ENCODE measurements around the gene SLC17A3.

The SLC17A3 gene, protein sequence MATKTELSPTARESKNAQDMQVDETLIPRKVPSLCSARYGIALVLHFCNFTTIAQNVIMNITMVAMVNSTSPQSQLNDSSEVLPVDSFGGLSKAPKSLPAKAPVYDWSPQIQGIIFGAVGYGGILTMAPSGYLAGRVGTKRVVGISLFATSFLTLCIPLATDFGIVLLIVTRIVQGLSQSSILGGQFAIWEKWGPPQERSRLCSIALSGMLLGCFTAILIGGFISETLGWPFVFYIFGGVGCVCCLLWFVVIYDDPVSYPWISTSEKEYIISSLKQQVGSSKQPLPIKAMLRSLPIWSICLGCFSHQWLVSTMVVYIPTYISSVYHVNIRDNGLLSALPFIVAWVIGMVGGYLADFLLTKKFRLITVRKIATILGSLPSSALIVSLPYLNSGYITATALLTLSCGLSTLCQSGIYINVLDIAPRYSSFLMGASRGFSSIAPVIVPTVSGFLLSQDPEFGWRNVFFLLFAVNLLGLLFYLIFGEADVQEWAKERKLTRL

DNA sequence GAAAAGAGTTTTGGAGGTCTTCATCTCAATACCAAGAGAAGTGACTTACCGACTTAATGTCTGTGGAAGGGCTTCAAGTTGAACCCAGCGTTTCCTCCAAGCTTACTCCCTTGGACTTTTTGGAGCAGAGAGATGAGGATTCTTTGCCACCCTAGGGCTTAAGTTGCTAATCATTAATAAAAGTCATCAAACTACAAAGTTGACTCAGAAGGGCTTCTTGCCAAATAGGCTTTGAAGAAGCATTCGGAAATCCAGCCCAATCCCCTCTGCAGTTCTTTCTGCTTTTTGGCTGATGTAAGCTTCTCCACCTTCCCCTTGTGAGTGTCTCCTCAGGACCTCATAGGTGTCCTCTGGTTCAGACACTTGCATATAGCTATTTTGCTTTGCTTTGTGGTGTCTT, at the start of gene SLC17A3:
SLC17A3 (minus strand) TSS at position 126 of the 400 bp plus-strand sequence. CDS start 5,856 bp downstream, outside the sequence.
- FAIRE-seq = no peak

DNA sequence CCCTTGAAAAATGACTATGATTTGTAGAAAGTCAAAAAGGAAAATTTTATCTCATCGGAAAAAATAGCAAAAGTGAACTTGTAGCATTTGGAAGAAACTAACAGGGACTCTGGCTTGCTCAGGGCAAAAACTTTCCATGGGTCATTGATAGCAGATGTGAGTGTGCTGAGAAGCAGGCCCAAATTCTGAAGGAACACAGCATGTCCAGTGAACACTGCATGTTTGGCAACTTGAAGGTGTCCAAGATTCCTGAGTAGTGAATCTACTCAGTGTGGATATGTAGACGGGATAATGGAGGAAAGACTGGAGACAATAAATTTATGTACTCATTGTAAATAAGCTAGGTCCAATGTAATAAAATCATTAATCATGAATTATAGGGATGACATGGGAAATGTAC, 48.3 kb upstream of the SLC17A3 start:
- FAIRE-seq = no peak

DNA sequence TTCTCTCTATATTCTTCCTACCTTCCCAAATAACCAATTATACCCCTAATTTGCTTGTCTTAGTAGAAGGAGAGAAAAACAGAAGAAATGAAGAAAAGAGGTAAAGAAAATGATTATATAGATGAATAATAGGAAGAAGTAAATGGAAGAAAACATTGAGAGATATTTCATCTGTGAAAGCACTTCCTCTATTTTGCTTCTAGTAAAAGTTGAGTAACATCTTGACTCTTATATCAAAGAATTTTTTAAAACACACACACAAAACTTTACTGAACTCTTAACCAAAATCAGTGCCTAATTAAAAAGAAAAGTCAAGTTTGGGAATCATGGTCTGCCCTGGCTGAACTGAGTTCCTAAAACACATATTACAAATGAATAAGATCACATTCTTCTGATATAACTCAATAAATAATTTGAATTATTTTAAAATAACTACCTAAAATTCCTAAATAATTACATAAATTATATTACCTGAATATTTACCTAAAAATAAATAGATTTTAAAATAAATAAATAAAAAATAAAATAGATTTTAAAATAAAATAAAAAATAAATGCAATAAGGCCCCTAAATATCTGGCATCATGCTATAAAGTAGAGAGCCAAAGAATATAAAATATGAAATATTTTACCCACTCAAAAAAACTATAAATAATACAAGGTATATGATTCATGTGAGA, 47.6 kb upstream of the SLC17A3 start:
- peak; percentile 76 for FAIRE-seq

DNA sequence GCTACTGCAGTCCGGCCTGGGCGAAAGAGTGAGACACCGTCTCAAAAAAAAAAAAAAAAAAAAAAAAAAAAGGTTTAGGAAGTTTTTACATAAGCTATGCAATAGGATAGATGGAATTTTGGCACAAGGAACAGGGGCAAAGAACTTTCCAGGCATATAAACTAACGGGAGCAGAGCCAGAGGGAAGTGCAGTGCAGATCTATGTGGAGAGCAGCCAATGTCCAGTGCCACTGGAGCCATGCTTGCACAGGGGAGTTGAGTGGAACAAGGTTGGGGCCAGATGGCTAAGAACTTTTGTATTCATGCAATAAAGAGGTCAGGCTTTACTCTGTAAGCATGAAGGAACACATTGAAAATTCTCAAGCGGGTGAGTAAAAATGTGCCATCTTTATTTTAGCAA, 45.6 kb upstream of the SLC17A3 start:
- FAIRE-seq = no peak

DNA sequence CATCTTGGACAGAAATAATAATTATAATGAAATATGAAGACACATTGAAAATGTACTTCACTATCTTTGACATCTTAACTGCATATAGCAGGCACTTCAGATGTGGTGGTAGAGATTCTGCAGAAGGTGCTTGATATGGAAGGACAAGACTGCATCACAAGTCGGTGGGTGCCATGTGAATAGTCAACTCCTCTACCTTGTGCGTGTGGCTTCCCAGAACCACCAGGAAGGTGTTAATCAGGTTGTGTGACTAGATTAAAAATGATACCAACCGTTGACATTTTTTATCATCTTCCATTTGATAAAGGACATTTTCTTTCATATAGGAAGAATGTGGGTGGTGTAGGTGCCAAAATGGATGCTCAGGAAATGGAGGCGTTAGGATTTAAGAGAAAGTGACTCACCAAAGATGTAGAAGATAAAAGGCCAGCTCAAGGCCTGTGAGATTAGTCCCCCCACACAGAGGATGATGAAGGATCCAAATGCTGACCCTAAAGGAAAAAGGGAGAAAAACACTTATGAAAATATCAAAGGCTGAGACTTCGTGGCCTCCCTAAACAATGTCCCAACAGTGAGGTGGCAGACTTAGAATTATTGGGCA, 44.1 kb upstream of the SLC17A3 start:
- FAIRE-seq = no peak

DNA sequence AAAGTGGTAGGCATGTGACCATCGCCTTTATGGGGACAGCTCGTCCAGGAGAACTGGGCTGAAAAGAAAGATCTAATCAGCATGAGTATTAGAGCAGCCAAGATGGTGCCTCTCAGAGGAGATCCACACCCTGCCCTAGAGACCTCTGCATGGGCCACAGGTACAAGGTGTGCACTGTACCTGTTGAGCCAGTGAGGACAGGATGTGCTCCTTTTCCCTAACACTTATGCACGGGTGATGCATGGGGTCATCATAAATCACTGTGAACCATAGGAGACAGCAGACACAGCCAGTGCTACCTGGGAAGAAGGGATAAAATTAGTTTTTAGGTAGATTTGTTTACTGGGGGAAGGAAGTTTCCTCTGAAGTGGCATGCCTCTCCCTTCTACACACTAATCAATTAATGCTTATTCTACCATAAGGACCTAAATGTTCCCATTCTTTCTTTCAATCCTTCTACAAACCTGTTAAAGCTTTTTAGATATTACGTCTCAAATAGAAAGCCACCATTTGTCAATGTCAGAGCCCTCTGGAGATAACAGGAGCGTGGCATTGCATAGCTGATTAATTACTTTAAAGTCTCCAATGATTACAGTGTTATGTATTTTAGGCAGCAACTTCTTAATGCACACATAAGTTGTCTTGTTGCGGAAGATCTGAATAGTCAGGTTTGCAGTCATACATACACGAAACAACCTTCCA, 42.9 kb upstream of the SLC17A3 start:
- no peak for FAIRE-seq

DNA sequence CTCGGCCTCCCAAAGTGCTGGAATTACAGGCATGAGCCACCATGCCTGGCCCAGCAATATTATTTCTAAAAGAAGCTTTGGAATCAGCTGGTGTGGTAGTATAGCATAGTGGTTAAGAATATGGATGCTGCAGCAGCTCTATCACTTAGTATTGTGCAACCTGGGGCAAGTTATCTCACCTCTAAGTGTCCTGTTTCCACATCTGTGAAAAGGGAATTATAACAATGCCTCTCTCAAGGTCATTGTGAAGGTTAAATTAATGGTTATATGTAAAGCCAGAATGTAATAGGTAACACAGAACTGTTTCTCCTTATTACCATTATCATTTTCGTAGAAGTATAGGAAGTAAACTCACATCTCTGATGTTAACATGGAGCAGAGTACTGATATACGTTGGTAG, 42.3 kb upstream of the SLC17A3 start:
- FAIRE-seq = no peak

DNA sequence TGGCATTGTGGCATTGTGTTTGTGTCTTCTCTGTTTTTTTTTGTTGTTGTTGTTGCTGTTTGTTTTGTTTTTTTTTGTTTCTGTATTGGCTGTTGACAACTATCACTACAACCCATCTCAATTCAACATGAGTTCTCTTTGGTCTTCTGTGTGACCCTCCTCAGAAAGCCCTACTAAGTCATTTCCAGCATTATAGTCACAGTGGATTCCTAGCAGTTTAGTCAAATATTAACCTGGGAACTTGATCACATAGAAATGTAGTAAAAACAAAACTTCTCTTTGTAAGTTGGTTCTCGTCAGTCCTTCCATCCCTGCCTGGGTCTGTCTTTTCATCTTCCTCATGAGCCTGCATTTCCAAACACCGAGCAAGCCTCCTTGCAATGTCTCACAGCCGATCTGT, 39.7 kb upstream of the SLC17A3 start:
- no peak for FAIRE-seq

DNA sequence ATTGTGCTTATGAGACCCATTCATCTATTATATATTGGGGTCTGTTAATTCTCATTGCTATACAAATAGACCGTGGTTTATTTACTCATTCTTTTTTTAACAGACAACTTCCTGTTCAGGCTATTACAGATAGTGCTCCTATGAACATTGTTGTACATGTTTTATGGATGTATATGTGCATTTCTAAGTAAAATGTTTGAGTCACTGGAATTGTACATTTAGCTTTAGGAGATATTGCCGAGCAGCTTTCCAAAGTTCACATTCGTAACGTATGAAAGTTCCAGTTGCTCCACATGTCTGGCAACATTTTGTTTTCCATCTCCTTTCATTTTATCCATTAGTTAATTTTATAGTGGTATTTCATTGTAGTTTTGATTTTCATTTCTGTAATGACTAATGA, 37.3 kb upstream of the SLC17A3 start:
- FAIRE-seq = no peak

DNA sequence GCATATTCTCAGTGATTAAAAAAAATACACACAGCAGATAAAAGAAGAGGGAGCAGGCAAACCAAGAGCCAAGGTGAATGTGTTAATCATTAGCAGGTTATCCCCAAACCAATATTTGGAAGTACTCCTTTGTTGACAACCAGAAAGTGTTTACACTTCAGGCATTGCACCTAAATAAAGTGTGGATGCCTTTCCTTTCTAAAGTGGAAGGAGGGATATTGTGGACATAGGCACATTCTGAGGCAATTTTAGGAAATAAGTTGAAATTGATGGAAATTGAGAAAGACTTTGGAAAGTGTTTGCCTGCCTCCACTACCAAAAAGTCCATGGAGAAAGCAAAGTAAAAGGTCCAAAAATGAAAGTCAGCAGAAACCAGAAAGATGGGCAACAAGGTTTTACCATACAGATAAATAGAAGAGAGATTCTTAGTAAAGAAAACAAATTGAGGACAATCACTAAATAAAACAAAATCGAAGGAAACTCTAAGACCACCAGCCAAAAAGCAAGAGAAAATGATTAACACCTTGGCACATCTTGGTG, 33.5 kb upstream of the SLC17A3 start:
- no peak for FAIRE-seq

DNA sequence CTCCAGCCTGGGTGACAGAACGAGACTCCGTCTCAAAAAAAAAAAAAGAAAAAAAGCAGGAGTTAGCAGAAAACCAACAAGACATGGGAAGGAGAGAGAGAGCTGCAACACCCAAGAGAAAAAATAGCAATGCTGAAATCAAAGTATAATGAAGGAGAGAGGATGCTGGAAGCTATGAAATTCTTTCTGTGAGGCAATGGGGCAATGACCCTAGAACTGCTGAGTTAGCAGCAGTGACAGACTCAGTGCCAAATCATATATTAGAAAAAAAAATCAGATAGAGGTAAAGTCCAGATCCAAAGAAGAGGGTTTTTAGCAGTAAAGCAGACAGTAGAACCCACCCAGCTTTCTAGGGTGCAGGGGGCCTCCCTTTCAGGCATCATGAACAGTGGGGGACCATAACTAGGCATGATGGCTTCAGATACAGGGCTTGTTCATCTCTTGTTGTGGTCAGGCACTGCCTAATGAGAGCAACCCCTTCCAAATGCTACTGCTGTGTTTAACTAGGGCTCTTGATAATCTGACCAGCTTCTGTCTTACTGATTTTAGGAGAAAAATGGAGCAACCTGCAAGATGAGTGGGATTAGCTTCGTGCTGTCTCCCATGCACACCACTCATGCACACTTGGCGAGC, 29.5 kb upstream of the SLC17A3 start:
- no peak for FAIRE-seq

DNA sequence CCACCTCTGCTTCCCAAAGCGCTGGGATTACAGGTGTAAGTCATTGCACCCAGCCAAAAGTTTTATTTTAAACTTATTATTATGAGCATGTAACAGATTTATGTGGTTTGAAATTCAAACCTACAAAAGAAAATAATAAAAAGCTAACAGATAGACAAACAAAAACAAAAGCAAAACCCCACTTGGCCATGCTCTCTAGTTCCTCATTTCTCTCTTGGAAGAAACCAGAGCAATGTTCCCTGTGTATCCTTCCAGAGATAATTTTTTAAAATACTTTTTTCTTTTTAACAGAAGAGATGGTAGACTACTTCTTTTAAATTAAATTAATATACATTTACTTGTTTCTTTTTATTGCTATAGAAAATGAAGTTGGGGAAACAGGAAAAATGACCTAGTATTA, 28.0 kb upstream of the SLC17A3 start:
- no peak for FAIRE-seq

DNA sequence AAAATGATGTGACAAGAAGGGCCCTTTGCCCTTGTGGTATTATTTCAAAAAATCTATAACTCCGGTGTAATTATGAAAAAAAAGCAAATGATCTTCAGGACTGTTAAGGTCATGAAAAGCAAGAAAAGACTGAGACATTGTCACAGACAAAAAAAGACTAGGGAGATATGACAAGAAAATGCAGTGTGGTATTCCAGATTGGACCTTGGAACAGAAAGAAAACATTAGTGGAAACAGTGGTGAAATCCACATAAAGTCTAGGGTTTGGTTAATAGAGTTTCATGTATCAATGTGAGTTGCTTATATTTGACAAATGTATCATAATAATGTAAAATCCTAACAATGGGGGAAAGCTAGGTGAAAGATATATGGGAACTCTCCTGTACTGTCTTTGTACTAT, 26.8 kb upstream of the SLC17A3 start:
- FAIRE-seq = no peak

DNA sequence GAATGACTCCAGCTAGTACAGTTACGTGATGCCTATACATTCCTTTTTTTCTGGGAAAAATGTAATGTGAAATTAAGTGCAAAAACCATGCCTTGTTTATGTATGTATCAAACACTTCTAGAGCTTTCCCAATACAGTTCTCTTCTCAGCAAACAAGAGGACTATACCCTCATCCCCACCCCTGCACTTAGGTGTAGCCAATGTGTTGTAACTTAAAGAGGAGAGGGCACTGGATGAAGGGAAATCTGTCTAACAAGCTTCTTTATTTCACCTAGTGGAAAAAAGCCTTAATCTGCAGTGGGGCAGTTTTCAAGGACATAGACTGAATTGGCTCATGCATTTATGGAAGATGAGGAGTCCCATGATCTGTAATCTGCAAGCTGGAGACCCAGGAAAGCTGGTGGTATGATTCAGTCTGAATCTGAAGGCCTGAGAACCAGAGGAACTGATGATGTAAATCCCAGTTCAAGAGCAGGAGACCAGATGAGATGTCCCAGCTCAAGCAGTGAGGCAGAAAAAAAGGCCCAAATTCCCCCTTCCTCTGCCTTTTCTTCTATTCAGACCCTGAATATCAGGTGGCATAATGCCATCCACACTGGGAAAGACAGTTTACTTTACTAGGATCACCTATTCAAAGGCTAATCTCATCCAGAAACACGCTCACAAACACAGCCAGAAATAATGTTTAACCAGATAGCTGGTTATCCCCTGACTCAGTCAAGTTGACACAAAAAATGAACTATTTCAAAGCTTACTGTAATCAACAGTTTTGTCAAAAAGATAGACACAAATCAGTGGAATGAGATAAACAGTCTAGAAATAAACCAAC, 25.8 kb upstream of the SLC17A3 start:
- no peak for FAIRE-seq

DNA sequence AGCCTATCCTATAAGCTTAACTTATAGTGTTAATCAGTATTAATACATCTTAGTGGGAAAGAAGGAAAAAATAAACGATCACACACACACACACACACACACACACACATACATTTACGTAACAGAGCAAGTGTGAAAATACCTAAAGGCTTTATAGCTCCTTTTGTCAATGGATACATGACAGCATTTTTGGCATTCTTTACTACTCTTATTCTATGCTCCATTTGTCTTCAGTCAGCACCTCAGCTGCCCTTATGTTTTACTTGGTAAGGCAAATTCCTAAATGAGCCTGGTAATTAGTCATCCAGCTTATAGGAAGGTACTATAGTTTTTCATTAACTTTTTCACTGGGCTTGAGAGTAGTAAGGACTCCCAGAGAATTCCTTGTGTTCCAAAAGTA, 25.1 kb upstream of the SLC17A3 start:
- no peak for FAIRE-seq

DNA sequence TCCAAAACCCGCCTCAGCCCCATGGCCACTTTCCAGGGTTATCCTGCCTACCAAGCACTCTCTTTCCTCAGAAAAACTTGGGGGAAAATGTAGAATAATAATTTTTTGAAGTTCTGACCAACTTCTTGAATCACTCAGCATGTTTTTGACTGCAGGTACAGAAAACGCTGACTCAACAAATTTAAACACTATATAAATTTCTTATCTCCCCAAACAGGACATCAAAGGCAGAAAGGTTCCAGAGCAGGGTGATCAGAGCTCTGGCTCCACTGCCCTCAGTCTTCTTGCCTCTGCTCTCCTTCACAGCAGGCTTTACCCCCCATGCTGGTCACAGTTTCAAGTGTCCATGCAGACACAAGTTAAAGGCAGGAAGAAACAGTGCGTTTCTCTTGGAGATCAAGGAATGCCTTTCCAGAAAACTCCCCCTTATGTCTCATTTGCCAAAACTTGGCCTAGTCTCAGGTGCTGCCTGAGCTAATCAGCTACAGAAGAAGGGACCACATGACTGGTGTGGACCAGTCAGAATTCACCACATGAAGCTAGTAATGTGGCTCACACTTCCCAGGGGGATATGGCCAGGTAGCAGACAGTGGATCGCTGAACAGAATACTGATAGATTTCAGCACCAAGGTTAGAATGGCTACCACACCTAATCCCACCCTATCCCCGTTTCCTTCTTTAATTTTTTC, 24.4 kb upstream of the SLC17A3 start:
- no peak for FAIRE-seq

DNA sequence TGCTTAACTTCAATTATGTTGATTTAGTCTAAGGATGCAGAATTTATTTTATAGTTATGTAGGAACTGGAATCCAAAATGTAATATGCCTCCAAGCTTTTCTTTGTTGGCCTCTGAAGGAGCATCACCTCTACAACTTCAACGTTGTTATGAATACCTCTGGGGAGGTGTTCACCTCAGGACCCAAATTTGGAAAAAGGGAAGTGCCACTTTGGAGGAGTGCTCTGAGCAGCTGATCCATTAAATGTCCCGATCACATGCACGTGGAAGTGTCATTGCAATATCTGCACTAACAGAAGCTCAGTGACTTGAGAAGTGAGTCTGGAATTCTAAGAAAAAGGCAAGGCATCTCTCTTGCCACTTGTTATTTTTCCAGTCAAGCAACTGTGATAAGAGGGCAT, 22.2 kb upstream of the SLC17A3 start:
- no peak for FAIRE-seq

DNA sequence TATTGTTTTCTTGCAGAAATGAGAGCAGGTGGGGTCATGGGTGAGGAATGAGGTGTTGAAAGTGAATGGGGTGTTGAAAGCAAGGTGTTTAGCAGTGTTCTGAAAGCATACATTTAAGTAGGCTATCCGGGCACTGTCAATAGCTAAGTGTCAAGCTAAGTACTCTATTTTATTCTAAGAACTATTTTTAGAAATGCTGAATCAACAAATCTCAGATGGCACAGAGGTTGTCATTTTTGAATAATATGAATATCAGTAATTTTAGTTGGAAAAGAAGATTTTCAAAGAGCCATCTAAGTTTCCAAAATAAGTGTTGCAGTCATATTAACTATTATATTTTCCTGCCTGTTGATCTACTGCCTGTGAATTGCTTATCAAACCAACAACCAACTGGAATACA, 21.7 kb upstream of the SLC17A3 start:
- no peak for FAIRE-seq

DNA sequence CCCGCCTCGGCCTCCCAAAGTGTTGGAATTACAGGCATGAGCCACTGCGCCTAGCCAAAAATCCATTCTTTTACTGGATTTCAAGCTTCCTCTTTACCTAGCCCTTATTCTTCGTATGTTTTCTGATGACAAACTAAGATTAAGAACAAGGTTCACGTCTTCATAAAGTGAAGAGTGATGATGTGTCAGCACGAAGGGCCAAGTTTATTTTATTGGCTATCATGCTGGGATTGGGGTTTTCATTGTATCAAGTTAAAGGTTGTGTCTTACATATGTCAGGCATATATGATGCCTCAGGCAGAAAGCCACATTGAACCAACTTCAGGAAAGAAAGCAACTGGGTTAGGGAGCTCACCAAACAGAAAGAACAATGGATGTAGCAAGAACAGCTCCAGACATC, 19.7 kb upstream of the SLC17A3 start:
- no peak for FAIRE-seq

DNA sequence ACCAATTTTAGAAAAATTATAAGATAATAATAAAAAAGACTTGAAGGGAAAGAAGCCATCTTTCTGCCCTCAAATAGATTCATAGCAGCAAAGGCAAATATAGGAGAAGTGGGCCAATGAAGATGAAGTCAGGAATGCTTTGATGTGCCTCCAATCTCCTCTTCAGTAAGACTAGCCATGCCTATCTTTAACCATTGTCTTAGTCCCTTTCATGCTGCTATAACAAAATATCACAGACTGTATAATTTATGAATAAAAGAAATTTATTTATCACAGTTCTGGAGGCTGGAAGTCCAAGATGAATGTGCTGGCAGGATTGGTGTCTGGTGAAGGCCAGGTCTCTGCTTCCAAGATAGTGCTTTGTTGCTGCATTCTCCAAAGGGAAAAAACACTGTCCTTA, 18.8 kb upstream of the SLC17A3 start:
- FAIRE-seq = no peak
